SK-N-SH (cell line): ENCODE results near the gene OCA2.

Experiments
- EP300 ChIP-seq, 2 experiments: IDR thresholded peaks; 2 replicates each; pipeline versions ENCODE4 v1.4.0 to v1.6.1; 2012; ENCODE audit warnings: borderline replicate concordance in 1 of 2, low read depth in 1 of 2, low read length in 1 of 2
- JUND ChIP-seq: IDR thresholded peaks from 2 replicates; pipeline ENCODE4 v1.4.0; 2012
- MXI1 ChIP-seq: IDR thresholded peaks from 2 replicates; pipeline ENCODE4 v1.6.1; 2012; ENCODE audit warnings: mild to moderate bottlenecking, low read depth, low read length, improper control_type of control experiment
- POLR2AphosphoS5 ChIP-seq: IDR thresholded peaks from 2 replicates; pipeline ENCODE4 v1.6.1; 2012; ENCODE audit warnings: low read depth, low read length
- RAD21 ChIP-seq: IDR thresholded peaks from 2 replicates; pipeline ENCODE4 v1.6.1; 2012; ENCODE audit warnings: mild to moderate bottlenecking, low read length
- RCOR1 ChIP-seq: fragments of 150-350 bp; IDR thresholded peaks from 2 replicates; pipeline ENCODE4 v1.6.1; 2017; ENCODE audit warnings: antibody characterized with exemption, low read length
- TEAD4 ChIP-seq: IDR thresholded peaks from 2 replicates; pipeline ENCODE4 v1.4.0; 2012; ENCODE audit warnings: mild to moderate bottlenecking, borderline replicate concordance; ENCODE audit not compliant: insufficient read depth
- TF ChIP-seq, protein P1 (sequence below): fragments of 200-600 bp; sonication (generic); IDR thresholded peaks from 2 replicates; pipeline ENCODE4 v1.6.1; 2017; ENCODE audit warnings: antibody characterized with exemption, mild to moderate bottlenecking, moderate library complexity
- TF ChIP-seq, protein P2 (sequence below): IDR thresholded peaks from 2 replicates; pipeline ENCODE4 v1.4.0; 2012; ENCODE audit warnings: low read depth, borderline replicate concordance
- TF ChIP-seq, protein P3 (sequence below): fragments of 150-350 bp; IDR thresholded peaks from 2 replicates; pipeline ENCODE4 v1.6.1; 2017; ENCODE audit warnings: antibody characterized with exemption, low read length, low read depth, borderline replicate concordance

DNA sequence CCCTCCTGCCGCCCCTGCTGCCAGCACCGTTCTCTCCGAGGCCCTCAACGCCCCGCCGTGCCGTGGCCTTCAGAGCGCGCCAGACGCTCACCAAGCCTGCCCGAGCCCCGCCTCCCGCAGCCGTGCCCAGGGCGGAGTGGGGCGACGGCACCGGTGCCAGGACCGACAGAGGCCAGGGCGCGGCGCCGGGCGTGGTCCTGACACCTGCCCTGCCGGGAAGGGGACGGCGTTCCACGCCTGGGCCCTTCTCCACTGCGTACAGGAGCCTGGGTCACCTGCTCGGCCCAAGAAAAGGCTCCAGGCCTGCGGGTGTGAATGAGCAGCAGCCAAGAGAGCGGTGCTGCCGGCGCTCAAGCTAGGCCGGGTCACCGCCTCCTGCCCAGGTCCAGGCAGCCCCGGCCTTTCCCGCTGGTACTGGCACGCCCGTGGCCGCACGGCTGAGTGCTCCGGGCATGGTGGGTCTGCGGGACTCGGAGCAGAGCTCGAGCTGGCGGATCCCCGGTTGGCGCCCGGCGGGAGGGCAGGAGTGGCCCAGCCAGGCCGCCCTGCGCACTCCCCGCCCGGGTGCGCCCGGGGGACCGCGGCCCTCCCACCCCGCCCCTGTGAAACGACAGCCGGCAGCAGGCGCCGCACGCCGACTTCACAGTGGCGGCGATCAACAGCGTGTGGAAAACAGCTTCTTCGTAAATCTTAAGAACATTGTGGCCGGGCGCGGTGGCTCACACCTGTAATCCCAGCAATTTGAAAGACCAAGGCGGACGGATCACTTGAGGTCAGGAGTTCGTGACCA is 4.2 kb downstream of the OCA2 start:
- TF ChIP-seq, protein P1, sequence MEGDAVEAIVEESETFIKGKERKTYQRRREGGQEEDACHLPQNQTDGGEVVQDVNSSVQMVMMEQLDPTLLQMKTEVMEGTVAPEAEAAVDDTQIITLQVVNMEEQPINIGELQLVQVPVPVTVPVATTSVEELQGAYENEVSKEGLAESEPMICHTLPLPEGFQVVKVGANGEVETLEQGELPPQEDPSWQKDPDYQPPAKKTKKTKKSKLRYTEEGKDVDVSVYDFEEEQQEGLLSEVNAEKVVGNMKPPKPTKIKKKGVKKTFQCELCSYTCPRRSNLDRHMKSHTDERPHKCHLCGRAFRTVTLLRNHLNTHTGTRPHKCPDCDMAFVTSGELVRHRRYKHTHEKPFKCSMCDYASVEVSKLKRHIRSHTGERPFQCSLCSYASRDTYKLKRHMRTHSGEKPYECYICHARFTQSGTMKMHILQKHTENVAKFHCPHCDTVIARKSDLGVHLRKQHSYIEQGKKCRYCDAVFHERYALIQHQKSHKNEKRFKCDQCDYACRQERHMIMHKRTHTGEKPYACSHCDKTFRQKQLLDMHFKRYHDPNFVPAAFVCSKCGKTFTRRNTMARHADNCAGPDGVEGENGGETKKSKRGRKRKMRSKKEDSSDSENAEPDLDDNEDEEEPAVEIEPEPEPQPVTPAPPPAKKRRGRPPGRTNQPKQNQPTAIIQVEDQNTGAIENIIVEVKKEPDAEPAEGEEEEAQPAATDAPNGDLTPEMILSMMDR = no peak
- TF ChIP-seq POLR2AphosphoS5 (no peak), JUND (no peak), MXI1 (no peak), RAD21 (no peak), EP300 (IDR thresholded peaks at IDR 0.05; ENCODE audit: borderline replicate concordance in 1 of 2, low read depth in 1 of 2, low read length in 1 of 2) (no peak), TEAD4 (no peak), RCOR1 (no peak)
- TF ChIP-seq, protein P2, sequence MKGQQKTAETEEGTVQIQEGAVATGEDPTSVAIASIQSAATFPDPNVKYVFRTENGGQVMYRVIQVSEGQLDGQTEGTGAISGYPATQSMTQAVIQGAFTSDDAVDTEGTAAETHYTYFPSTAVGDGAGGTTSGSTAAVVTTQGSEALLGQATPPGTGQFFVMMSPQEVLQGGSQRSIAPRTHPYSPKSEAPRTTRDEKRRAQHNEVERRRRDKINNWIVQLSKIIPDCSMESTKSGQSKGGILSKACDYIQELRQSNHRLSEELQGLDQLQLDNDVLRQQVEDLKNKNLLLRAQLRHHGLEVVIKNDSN = no peak
- TF ChIP-seq, protein P3, sequence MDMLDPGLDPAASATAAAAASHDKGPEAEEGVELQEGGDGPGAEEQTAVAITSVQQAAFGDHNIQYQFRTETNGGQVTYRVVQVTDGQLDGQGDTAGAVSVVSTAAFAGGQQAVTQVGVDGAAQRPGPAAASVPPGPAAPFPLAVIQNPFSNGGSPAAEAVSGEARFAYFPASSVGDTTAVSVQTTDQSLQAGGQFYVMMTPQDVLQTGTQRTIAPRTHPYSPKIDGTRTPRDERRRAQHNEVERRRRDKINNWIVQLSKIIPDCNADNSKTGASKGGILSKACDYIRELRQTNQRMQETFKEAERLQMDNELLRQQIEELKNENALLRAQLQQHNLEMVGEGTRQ = no peak
